ENCODE measurements around the gene ARHGEF6. TPM values are rescaled to one million over a fixed set of nuclear protein-coding genes. Genes with fewer than 3 reads are reported as not detected.

The ARHGEF6 gene
- total RNA-seq, 1 donor from 2014 or later, result 40.0 TPM

DNA sequence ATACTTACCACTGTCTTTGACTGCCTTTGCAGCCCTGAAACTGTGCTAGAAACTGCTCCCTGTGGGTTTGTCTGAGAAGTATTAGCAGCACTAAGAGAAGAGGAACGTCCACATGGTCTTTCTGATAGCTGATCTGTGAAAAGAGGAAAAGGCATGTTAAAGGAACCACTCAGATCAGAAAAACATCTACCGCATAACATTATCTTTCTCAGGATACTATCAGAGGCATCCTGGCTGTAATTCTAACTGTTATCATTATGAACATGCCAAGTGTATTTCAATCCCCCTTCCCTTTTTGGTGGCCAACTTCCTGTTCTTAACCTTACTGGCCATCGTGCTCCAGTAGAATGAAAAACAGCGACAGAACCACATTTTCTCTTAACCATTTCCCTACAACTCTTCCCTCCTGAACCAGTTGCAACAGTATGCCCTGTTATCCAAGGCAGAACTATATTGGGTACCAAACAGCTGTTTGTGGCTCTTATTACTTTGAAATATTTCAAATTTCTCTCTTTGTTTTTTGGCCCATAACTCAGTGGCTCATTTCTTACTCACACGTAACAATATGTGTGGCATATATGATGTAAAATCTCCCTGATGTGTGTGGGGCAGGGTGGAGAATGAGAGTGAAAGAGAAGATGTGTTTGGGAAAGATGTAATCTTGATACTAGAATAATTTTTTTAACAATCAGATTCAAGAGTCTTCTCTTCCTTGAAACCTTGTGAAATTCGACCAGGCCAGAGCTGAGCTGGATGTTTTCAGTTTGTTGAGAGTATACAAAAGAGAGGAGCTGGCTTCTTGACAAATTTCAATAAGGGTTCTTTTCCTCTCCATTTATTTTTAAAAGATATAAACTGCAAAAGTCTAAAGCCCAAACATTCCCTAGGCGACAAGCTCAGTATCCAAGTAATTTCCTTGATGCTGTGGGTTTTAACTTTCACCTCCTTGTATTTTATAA is 35.2 kb downstream of the ARHGEF6 start:
- DNase-seq (ENCODE audit: low spot score), result peak; percentile 2

GRCh38 chrX:136742721-136743379 is 37.9 kb downstream of the ARHGEF6 start:
- no peak for DNase-seq (ENCODE audit: low spot score)

GRCh38 chrX:136738049-136738729 is 42.5 kb downstream of the ARHGEF6 start:
- DNase-seq (ENCODE audit: low spot score), result no peak

GRCh38 chrX:136736690-136737089 is 44.0 kb downstream of the ARHGEF6 start:
- DNase-seq (ENCODE audit: low spot score), result no peak

GRCh38 chrX:136735601-136736000 is 45.1 kb downstream of the ARHGEF6 start:
- DNase-seq (ENCODE audit: low spot score), result no peak

GRCh38 chrX:136733613-136734012 is 47.1 kb downstream of the ARHGEF6 start:
- no peak for DNase-seq (ENCODE audit: low spot score)

DNA sequence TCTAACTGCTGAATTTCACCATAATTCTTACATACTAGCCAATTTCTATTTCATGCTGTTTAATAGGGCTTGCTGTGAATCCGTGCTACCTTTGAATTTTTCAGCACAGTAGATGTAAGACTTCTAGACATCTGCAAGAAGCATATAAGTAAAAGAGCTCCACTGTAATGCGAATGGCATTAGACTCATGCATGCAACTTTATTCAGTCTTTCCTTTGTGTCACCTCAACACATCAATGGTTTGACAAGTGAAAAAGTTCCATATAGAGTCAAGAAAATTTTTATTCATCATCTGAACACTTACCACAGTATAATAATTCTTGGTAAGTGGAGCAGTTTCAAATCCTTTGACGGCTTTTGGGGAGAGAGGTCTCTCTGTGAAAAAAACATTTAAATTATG is 48.9 kb downstream of the ARHGEF6 start:
- no peak for DNase-seq (ENCODE audit: low spot score)

- no peak for DNase-seq (ENCODE audit: low spot score)
Measured at GRCh38 chrX:136731207-136731782, 49.4 kb downstream of the ARHGEF6 start.

DNA sequence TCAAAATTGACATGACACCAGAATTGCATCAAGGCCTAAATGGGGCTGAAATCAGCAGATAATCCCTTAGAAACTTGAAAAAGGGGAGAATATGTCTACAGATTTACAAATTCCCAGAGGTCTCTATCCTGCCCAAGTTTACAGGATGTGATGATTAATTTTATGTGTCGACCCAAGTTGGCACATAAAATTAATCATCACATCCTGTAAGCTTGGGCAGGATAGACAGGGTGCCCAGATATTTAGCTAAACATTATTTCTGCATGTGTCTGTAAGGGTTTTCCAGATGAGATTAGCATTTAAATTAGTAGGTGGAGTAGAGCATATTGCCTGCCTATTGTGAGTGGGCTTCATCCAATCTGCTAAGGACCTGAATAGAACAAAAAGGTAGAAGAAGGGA is 52.3 kb downstream of the ARHGEF6 start:
- no peak for DNase-seq (ENCODE audit: low spot score)

DNA sequence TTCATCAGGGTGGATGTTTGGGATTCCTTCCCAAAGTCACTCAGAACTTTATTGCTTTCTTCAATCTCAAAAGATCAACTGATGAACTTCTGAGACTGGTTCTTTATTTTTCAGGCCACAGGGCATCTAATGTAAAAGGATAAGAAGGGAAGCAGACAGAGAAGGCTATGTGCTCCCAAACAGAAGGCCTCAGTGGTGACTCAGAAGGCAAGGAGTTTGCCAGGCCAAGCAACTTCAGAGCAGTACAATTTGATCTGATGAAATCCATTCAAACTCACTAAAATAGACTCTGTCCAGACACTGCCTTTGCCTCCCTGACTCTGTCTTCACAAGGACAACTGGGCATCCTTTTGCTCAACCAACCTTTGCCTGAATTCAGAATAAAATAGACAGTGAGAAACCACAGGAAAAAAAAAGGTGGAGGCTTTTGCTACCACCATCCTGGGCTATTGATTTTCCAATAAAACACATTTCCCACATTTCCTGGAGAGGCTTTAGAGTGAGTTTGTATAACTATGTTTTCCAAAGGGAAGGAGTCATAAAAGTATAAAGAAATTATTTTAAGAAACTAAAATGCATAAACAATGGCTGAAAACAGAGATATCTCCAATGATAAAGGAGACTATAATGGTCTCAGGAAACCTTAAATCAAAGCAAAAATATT is 55.2 kb downstream of the ARHGEF6 start:
- DNase-seq (ENCODE audit: low spot score), result peak; percentile 69

DNA sequence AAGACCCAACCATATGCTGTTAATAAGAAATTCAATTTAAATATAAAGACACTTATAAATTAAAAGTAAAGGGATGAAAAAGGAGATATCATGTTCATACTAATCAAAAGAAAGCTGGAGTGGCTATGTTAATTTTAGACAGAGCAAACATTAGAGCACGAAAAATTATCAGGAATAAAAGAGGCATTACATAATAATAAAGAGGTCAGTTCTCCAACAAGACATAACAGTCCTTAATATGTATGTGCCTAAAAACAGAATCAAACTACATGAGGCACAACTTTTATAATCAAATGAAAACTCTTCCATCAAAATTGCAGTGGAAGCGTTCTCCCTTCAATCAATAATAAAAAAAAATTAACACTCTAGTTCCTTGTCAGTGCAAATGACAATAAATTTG is 62.6 kb downstream of the ARHGEF6 start:
- DNase-seq (ENCODE audit: low spot score), result no peak

- no peak for DNase-seq (ENCODE audit: low spot score)
Measured at GRCh38 chrX:136714626-136715599, 65.8 kb downstream of the ARHGEF6 start.

GRCh38 chrX:136712650-136713310 is 68.0 kb downstream of the ARHGEF6 start:
- no peak for DNase-seq (ENCODE audit: low spot score)

DNA sequence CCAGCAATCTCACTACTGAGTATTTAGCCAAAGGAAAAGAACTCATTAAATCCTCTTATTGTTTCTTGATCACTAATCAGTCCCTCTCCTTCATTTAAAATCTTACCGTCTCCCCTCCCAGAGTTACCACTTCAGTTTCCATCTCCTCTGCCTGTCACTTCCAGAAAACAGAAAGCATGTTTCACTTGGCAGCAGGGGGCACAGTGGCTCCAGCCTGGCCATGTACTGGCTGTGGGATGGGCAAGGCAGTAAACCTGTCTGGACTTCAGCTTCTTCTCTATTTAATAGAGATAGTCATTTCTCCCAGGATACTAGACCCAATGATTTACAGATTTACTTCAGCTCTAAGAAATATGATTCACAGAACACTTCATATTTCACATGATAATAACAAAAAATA is 69.6 kb downstream of the ARHGEF6 start:
- DNase-seq (ENCODE audit: low spot score), result peak; percentile 22

DNA sequence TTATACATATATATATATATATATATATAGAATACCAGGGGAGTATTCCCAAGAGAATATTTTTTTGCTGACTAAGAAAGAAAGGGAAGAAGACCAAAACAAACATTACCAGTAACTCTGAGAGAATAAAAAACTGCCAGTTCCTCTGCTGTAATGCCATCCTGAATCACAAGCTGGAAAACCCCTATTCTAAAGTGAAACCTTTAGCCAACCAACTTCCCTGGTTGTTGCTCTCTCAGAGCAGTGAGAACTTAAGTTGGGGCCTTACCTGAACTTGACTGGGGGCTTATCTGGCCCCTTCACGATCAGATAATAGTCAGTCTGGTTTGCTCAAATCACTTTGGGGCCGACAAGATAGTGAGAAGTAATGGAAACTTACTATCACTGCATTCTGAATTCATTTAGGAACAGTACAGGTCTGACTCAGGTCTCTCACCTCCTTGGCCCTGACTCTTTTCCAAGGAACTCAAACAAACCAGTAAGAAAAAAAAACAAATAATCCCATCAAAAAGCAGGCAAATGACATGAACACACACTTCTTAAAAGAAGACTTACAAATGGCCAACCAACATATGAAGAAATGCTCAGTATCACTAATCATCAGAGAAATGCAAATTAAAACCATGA is 70.3 kb downstream of the ARHGEF6 start:
- no peak for DNase-seq (ENCODE audit: low spot score)

DNA sequence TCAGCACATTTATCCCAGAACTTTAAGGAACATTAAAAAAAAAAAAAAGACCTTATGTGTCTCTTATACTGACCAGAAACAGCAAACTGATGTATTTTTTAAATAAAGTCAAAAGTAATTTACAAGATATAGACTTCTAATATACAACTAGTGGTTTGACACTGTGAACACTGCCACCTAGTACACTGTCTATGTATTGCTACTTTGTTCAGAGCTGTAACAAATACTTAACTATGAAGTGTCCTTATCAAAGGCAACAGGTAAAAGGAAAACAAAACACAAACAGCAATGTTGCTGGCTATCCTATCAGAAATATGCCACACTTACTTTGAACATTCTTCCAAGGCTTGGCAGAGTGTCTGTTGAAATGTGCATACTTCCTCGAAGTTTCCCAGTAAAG is 72.4 kb downstream of the ARHGEF6 start:
- DNase-seq (ENCODE audit: low spot score), result no peak

- DNase-seq (ENCODE audit: low spot score), result no peak
Measured at GRCh38 chrX:136697156-136697555, 83.6 kb downstream of the ARHGEF6 start.

DNA sequence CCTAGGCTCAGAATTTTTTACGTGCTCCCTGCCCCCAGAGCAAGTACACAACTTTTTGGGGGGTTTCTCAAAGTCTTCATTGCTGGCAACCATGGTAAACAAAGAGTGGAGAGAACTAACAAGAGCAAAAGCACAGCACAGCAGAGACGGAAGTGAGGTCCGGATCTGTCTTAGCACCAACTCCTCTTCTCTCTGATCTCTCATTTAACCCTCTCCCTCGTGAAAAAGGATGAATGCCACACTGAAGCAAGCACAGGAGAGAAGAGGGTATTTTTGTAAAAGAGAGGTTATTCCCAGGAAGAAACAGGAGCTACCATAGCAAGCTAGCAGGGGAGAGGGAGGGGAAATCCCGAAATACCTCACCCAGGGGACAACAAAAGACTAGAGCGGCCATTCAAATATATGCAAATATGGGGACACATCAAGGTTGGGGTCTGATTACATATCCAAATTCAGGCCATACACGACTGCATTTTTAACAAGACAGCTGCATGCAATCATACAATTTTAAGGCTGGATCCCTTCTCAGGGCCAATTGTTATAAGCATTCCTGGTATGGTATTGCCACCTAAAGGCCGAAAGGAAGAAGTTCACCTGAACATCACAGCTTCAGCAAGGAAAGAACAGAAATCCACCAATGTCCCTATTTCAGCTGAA is 86.2 kb downstream of the ARHGEF6 start:
- DNase-seq (ENCODE audit: low spot score), result peak; percentile 41

DNA sequence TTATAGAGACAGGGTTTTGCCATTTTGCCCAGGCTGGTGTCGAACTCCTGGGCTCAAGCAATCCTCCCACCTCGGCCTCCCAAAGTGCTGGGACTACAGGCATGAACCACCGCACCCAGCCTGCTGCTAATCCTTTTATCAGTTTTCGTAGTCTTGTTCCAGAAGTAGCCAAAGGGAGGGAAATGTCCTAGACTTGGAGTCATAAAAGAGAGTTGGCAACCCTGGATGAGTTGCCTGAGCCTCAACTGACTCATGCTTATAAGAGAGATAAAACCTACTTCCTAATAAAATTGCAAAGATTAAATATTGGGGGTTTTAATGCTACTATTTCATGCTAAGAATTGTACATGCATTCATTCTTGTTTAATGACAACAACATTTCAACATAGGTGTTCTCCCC is 88.5 kb downstream of the ARHGEF6 start:
- DNase-seq (ENCODE audit: low spot score), result no peak
